Keratinocyte (primary cell): Measurements from ENCODE around the gene FOXB2. TPM values are rescaled to one million over a fixed set of nuclear protein-coding genes. Genes with fewer than 3 reads are reported as not detected.

ENCODE experiments used
- DNase-seq: peaks from one replicate; pipeline ENCODE4 v3.0.0-alpha.2; 2011; ENCODE audit warnings: low read depth, missing footprints, low spot score
- FAIRE-seq: peaks from 2 replicates; lab custom pipeline; 2011; peaks lifted over from hg19 to GRCh38; lab: Jason Lieb, UNC
- H2AFZ ChIP-seq: 2 replicates; pipeline ENCODE4 v1.6.0; 2012; ENCODE audit warnings: low read length, control low read depth, inconsistent platforms; ENCODE audit not compliant: control insufficient read depth
- H3K27ac ChIP-seq: 2 replicates; pipeline ENCODE4 v1.5.1; 2011; ENCODE audit warnings: low read length; ENCODE audit not compliant: control insufficient read depth, insufficient read depth
- H3K27me3 ChIP-seq: 3 replicates; pipeline ENCODE4 v1.6.0; 2011; ENCODE audit warnings: low read length; ENCODE audit not compliant: control insufficient read depth, insufficient read depth; ENCODE audit errors: extremely low read depth
- H3K36me3 ChIP-seq, 2 experiments: 2 replicates in 1 of 2; 3 replicates in 1 of 2; pipeline ENCODE4 v1.5.1; 2011; ENCODE audit warnings: low read length in 2 of 2, mild to moderate bottlenecking in 1 of 2; ENCODE audit not compliant: control insufficient read depth in 2 of 2, insufficient read depth in 2 of 2; ENCODE audit errors: extremely low read depth in 1 of 2
- H3K4me1 ChIP-seq: 3 replicates; pipeline ENCODE4 v1.5.1; 2011; ENCODE audit warnings: low read length; ENCODE audit not compliant: control insufficient read depth, insufficient read depth; ENCODE audit errors: extremely low read depth
- H3K4me2 ChIP-seq: 3 replicates; pipeline ENCODE4 v1.6.0; 2011; ENCODE audit warnings: low read depth, low read length; ENCODE audit not compliant: control insufficient read depth, insufficient read depth; ENCODE audit errors: extremely low read depth
- H3K4me3 ChIP-seq, 3 experiments: fragments of 200-600 bp in 1 of 3; sonication (generic) in 1 of 3; 2 replicates in 2 of 3; 3 replicates in 1 of 3; pipeline ENCODE4 v1.5.1; 2011 to 2016; ENCODE audit warnings: low read length in 3 of 3, mild to moderate bottlenecking in 3 of 3, control low read depth in 2 of 3, inconsistent platforms in 1 of 3, low read depth in 1 of 3, mixed read lengths in 1 of 3, mixed run types in 1 of 3, moderate library complexity in 1 of 3; ENCODE audit not compliant: control insufficient read depth in 2 of 3, insufficient read depth in 2 of 3; ENCODE audit errors: extremely low read depth in 1 of 3
- H3K79me2 ChIP-seq: 2 replicates; pipeline ENCODE4 v1.6.0; 2012; ENCODE audit warnings: low read length; ENCODE audit not compliant: control insufficient read depth, insufficient read depth
- H3K9ac ChIP-seq: 3 replicates; pipeline ENCODE4 v1.6.0; 2011; ENCODE audit warnings: low read length; ENCODE audit not compliant: control insufficient read depth, insufficient read depth; ENCODE audit errors: extremely low read depth
- H3K9me1 ChIP-seq: 3 replicates; pipeline ENCODE4 v1.6.0; 2011; ENCODE audit warnings: low read length; ENCODE audit not compliant: control insufficient read depth, insufficient read depth; ENCODE audit errors: extremely low read depth
- H3K9me3 ChIP-seq: 2 replicates; pipeline ENCODE4 v1.5.1; 2012; ENCODE audit warnings: low read depth, low read length; ENCODE audit not compliant: control insufficient read depth
- H4K20me1 ChIP-seq: 3 replicates; pipeline ENCODE4 v1.6.0; 2011; ENCODE audit warnings: low read length; ENCODE audit not compliant: control insufficient read depth, insufficient read depth; ENCODE audit errors: extremely low read depth
- EZH2 ChIP-seq: IDR thresholded peaks from one replicate; pipeline ENCODE4 v1.6.1; 2012; ENCODE audit warnings: inconsistent platforms, mild to moderate bottlenecking, low read length, moderate library complexity
- dilution Hi-C: fragments of 300-500 bp; cut with MboI; formaldehyde crosslinking; loops from one replicate; pipeline ENCODE4 v1.7.0; 2020; ENCODE audit warnings: low sequenced_read_pairs; ENCODE audit not compliant: extremely low pct_ligation_motif_present
- polyA plus RNA-seq, 5 experiments: library from polyadenylated mRNA; depleted of rRNA in 3 of 5; stranded (reverse) in 3 of 5; stranded (forward) in 1 of 5; unstranded in 1 of 5; fragments of >200 nt; gene quantifications; 1 replicate in 1 of 5; 2 replicates in 3 of 5; 3 replicates in 1 of 5; pipeline versions ENCODE4 v1.2.1 to v1.2.3, GENCODE V29; 2011 to 2012; ENCODE audit warnings: missing spikeins in 2 of 5, low read depth in 1 of 5, low replicate concordance in 1 of 5
- TF ChIP-seq, protein P1 (sequence below), 3 experiments: IDR thresholded peaks in 1 of 3; conservative IDR thresholded peaks in 1 of 3; optimal IDR thresholded peaks in 1 of 3; 2 replicates in 2 of 3; 3 replicates in 1 of 3; pipeline versions ENCODE3 to v1.5.1; 2011; ENCODE audit warnings: low read length in 3 of 3, mild to moderate bottlenecking in 3 of 3, moderate library complexity in 2 of 3, control low read depth in 1 of 3, inconsistent platforms in 1 of 3; ENCODE audit not compliant: insufficient read depth in 2 of 3; ENCODE audit errors: extremely low read depth in 1 of 3

Gene FOXB2
- polyA plus RNA-seq, 1 donor (not counting 4 experiments of a cell fraction or from before 2014, with no cell fraction given), result not detected

DNA sequence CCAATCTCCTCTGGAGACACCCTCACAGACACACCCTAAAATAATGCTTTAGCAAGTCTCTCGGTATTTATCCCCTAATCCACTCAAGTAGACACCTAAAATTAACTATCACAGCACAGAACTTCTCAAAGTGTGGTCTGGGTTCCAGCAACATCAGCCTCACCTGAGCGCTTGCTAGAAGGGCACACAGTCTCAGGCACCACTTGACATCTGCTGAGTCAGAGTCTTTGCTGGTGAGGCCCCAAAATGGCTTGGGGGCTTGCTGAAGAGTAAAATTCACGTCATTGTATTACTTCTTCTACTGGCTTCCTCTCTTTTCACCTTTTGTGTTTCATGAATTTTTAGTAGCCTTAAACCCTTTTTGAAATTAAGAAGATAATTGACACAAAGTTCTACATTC, 9.0 kb downstream of the FOXB2 start:
- dilution Hi-C loops, result no loop called here
- no peaks in the 10 kb centered on the region for H4K20me1 ChIP-seq
- peaks cover 8% of the 10 kb centered on the region for H3K4me1 ChIP-seq
- no peak for TF ChIP-seq EZH2
- TF ChIP-seq, protein P1, sequence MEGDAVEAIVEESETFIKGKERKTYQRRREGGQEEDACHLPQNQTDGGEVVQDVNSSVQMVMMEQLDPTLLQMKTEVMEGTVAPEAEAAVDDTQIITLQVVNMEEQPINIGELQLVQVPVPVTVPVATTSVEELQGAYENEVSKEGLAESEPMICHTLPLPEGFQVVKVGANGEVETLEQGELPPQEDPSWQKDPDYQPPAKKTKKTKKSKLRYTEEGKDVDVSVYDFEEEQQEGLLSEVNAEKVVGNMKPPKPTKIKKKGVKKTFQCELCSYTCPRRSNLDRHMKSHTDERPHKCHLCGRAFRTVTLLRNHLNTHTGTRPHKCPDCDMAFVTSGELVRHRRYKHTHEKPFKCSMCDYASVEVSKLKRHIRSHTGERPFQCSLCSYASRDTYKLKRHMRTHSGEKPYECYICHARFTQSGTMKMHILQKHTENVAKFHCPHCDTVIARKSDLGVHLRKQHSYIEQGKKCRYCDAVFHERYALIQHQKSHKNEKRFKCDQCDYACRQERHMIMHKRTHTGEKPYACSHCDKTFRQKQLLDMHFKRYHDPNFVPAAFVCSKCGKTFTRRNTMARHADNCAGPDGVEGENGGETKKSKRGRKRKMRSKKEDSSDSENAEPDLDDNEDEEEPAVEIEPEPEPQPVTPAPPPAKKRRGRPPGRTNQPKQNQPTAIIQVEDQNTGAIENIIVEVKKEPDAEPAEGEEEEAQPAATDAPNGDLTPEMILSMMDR (optimal IDR thresholded peaks at IDR 0.05 in 1 of 3, IDR thresholded peaks at IDR 0.05 in 1 of 3, conservative IDR thresholded peaks at IDR 0.05 in 1 of 3; ENCODE audit: extremely low read depth in 1 of 3, insufficient read depth in 2 of 3, low read length in 3 of 3), result no peak
- no peak overlapping the region for H3K4me3 ChIP-seq
- no peak overlapping the region for H3K9ac ChIP-seq
- no peak for DNase-seq
- no peak overlapping the region for H3K27ac ChIP-seq
- no peaks in the 10 kb centered on the region for H3K79me2 ChIP-seq
- H3K27me3 ChIP-seq, result peaks cover 5% of the 10 kb centered on the region
- no peaks in the 10 kb centered on the region for H3K9me1 ChIP-seq
- no peak overlapping the region for H2AFZ ChIP-seq
- no peak overlapping the region for H3K4me2 ChIP-seq
- FAIRE-seq, result no peak
- no peaks in the 10 kb centered on the region for H3K36me3 ChIP-seq
- H3K9me3 ChIP-seq, result no peaks in the 10 kb centered on the region

DNA sequence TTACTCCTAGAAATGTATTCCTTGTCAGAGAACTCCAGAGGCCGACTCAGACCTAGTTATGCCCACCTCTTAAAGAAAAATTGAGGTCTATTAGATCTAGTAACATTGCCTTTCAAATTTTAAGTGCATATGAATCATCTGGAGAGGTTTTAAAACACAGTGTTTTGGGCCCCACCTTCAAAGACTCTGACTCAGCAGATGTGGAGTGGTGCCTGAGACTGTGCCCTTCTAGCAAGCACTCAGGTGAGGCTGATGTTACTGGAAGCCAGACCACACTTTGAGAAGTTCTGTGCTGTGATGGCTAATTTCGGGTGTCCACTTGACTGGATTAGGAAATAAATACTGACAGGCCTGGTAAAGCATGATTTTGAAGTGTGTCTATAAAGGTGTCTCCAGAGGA, 10.6 kb downstream of the FOXB2 start:
- no peaks in the 10 kb centered on the region for H3K27me3 ChIP-seq
- no peak for FAIRE-seq

More for the DNA sequence above, 10.6 kb downstream of the FOXB2 start:
- H3K79me2 ChIP-seq, result no peaks in the 10 kb centered on the region
- H3K9me3 ChIP-seq, result no peaks in the 10 kb centered on the region
- H2AFZ ChIP-seq, result no peak overlapping the region
- H3K4me2 ChIP-seq, result no peak overlapping the region
- dilution Hi-C loops, result no loop called here
- H3K36me3 ChIP-seq, result no peaks in the 10 kb centered on the region
- H3K9ac ChIP-seq, result no peak overlapping the region
- H3K4me1 ChIP-seq, result peaks cover 4% of the 10 kb centered on the region
- DNase-seq, result no peak
- TF ChIP-seq, protein P1 (optimal IDR thresholded peaks at IDR 0.05 in 1 of 3, IDR thresholded peaks at IDR 0.05 in 1 of 3, conservative IDR thresholded peaks at IDR 0.05 in 1 of 3; ENCODE audit: extremely low read depth in 1 of 3, insufficient read depth in 2 of 3, low read length in 3 of 3), result no peak
- TF ChIP-seq EZH2, result no peak
- no peak overlapping the region for H3K4me3 ChIP-seq
- H3K9me1 ChIP-seq, result no peaks in the 10 kb centered on the region
- no peaks in the 10 kb centered on the region for H4K20me1 ChIP-seq
- no peak overlapping the region for H3K27ac ChIP-seq
